CD4-positive, alpha-beta T cell treated with Interleukin-6 at 100 ng/mL for 8 hours (primary cell): ENCODE measurements around the gene NR1D1.
"Not testable (repeated sequence)": the region's sequence is repeated elsewhere in the genome, so short reads cannot be mapped to it uniquely, and the experiment has no call there.

Source experiments
- DNase-seq: peaks from one replicate; pipeline ENCODE4 v3.0.0-alpha.2; 2020; ENCODE audit warnings: mixed read lengths, low spot score

NR1D1 gene

GRCh38 chr17:40100419-40100668 lies at the start of gene NR1D1:
Gene NR1D1 (minus strand): TSS chr17:40100589. CDS start chr17:40100094, 495 bp downstream.
- DNase-seq: no peak

GRCh38 chr17:40148527-40148926 lies 48.1 kb upstream of the NR1D1 start:
- DNase-seq: no peak

GRCh38 chr17:40145476-40145875 lies 45.1 kb upstream of the NR1D1 start:
- no peak for DNase-seq

- DNase-seq: not testable (repeated sequence)
Measured at GRCh38 chr17:40143166-40143565, 42.8 kb upstream of the NR1D1 start.

- DNase-seq: no peak
Measured at GRCh38 chr17:40139566-40140058, 39.2 kb upstream of the NR1D1 start.

GRCh38 chr17:40135817-40136216 lies 35.4 kb upstream of the NR1D1 start:
- DNase-seq: no peak

- DNase-seq: no peak
Measured at GRCh38 chr17:40134184-40134583, 33.8 kb upstream of the NR1D1 start.

- no peak for DNase-seq
Measured at GRCh38 chr17:40130352-40131042, 30.1 kb upstream of the NR1D1 start.

GRCh38 chr17:40129498-40129897 lies 29.1 kb upstream of the NR1D1 start:
- DNase-seq: no peak

GRCh38 chr17:40124279-40125141 lies 24.1 kb upstream of the NR1D1 start:
- no peak for DNase-seq

GRCh38 chr17:40123811-40124114 lies 23.4 kb upstream of the NR1D1 start:
- DNase-seq: no peak

- no peak for DNase-seq
Measured at GRCh38 chr17:40122999-40123810, 22.8 kb upstream of the NR1D1 start.

GRCh38 chr17:40122136-40122998 lies 22.0 kb upstream of the NR1D1 start:
- no peak for DNase-seq

GRCh38 chr17:40121181-40122135 lies 21.1 kb upstream of the NR1D1 start, which contains the start of gene MSL1:
Gene MSL1 (plus strand): TSS chr17:40121971. CDS start chr17:40122613, 642 bp downstream.
- DNase-seq: peak; percentile 82

- DNase-seq: no peak
Measured at GRCh38 chr17:40115101-40115436, 14.7 kb upstream of the NR1D1 start.

- DNase-seq: no peak
Measured at GRCh38 chr17:40113907-40114245, 13.5 kb upstream of the NR1D1 start.

- peak; percentile 95 for DNase-seq
Measured at GRCh38 chr17:40113110-40113906, 12.9 kb upstream of the NR1D1 start.

GRCh38 chr17:40112718-40113109 lies 12.3 kb upstream of the NR1D1 start:
- no peak for DNase-seq

GRCh38 chr17:40112191-40112711 lies 11.9 kb upstream of the NR1D1 start:
- no peak for DNase-seq
